IMR-90 (cell line): ENCODE measurements around the gene CERS6. TPM values are rescaled to one million over a fixed set of nuclear protein-coding genes. Genes with fewer than 3 reads are reported as not detected.
A peak's percentile ranks its signal among the peaks of the same experiment; 100 is the strongest.

ENCODE experiments used
- ATAC-seq: fragments of 200-7000 bp; cut with Tn5 transposase; 2 replicates; pipeline ENCODE4 v1.9.1; 2020; ENCODE audit warnings: low read depth, mild to moderate bottlenecking, moderate library complexity
- BruUV-seq: library from RNA; stranded (reverse); fragments of 400-500 nt; replicated peaks from 2 replicates; lab custom pipeline; 2021; lab: Mats Ljungman, UMichigan
- CTCF ChIA-PET: fragments of 300-600 bp; formaldehyde crosslinking; extraction: SDS; loops from one replicate; lab custom pipeline; 2021; ENCODE audit warnings: antibody characterized with exemption; lab: Yijun Ruan, JAX
- POLR2A ChIA-PET: fragments of 300-600 bp; sonication (Branson Sonifier 250); formaldehyde crosslinking; loops from one replicate; lab custom pipeline; 2022; ENCODE audit warnings: antibody characterized with exemption; ENCODE audit not compliant: unreplicated experiment; lab: Charles Lee
- DNase-seq: peaks from one replicate; pipeline ENCODE4 v3.0.0; 2013
- H2AFZ ChIP-seq: replicated peaks from 2 replicates; pipeline ENCODE3; 2013; ENCODE audit warnings: low read length, mild to moderate bottlenecking; ENCODE audit not compliant: poor library complexity
- H2AK5ac ChIP-seq: 2 replicates; pipeline ENCODE4 v1.6.1; 2013; ENCODE audit warnings: low read depth, low read length, inconsistent platforms
- H2AK9ac ChIP-seq: replicated peaks from 2 replicates; pipeline ENCODE3; 2013; ENCODE audit warnings: mild to moderate bottlenecking, low read depth, low read length, moderate library complexity; ENCODE audit not compliant: poor library complexity
- H2BK120ac ChIP-seq: 2 replicates; pipeline ENCODE4 v1.6.1; 2013; ENCODE audit warnings: low read depth, low read length, inconsistent platforms
- H2BK15ac ChIP-seq: 3 replicates; pipeline ENCODE4 v1.6.1; 2013; ENCODE audit warnings: low read depth, low read length, inconsistent platforms
- H2BK20ac ChIP-seq: 2 replicates; pipeline ENCODE4 v1.6.1; 2013; ENCODE audit warnings: low read depth, mild to moderate bottlenecking, inconsistent platforms, low read length, moderate library complexity
- H2BK5ac ChIP-seq: 2 replicates; pipeline ENCODE4 v1.6.1; 2013; ENCODE audit warnings: mild to moderate bottlenecking, low read depth, low read length, inconsistent platforms; ENCODE audit not compliant: poor library complexity, severe bottlenecking
- H3K14ac ChIP-seq: replicated peaks from 2 replicates; pipeline ENCODE4 v1.6.1; 2013; ENCODE audit warnings: low read depth, low read length, inconsistent platforms
- H3K18ac ChIP-seq: 2 replicates; pipeline ENCODE4 v1.6.1; 2013; ENCODE audit warnings: low read depth, low read length, control low read depth
- H3K23ac ChIP-seq: 2 replicates; pipeline ENCODE4 v1.6.1; 2013; ENCODE audit warnings: low read depth, low read length, inconsistent platforms
- H3K27ac ChIP-seq: 2 replicates; pipeline ENCODE4 v1.5.1; 2013; ENCODE audit warnings: mild to moderate bottlenecking, control low read depth, low read length; ENCODE audit not compliant: insufficient read depth
- H3K27me3 ChIP-seq: 2 replicates; pipeline ENCODE4 v1.6.1; 2013; ENCODE audit warnings: low read length; ENCODE audit not compliant: control insufficient read depth, insufficient read depth
- H3K36me3 ChIP-seq: 2 replicates; pipeline ENCODE4 v1.6.1; 2013; ENCODE audit warnings: low read length, mixed read lengths; ENCODE audit not compliant: control insufficient read depth, insufficient read depth
- H3K4ac ChIP-seq: 2 replicates; pipeline ENCODE4 v1.6.1; 2013; ENCODE audit warnings: low read depth, low read length, inconsistent platforms
- H3K4me1 ChIP-seq: 2 replicates; pipeline ENCODE4 v1.6.1; 2013; ENCODE audit warnings: low read length, mixed read lengths; ENCODE audit not compliant: control insufficient read depth, insufficient read depth
- H3K4me2 ChIP-seq: 2 replicates; pipeline ENCODE4 v1.6.1; 2013; ENCODE audit warnings: low read depth, mild to moderate bottlenecking, control low read depth, low read length, moderate library complexity
- H3K4me3 ChIP-seq: 2 replicates; pipeline ENCODE4 v1.5.1; 2013; ENCODE audit warnings: low read depth, mild to moderate bottlenecking, control low read depth, low read length, moderate library complexity; ENCODE audit not compliant: insufficient read depth
- H3K56ac ChIP-seq: 2 replicates; pipeline ENCODE4 v1.6.1; 2013; ENCODE audit warnings: low read length, inconsistent platforms; ENCODE audit not compliant: insufficient read depth; ENCODE audit errors: extremely low read depth
- H3K79me1 ChIP-seq, 2 experiments: 2 replicates each; pipeline ENCODE4 v1.6.1; 2013; ENCODE audit warnings: low read length in 2 of 2, inconsistent platforms in 1 of 2, low read depth in 1 of 2
- H3K9ac ChIP-seq: 2 replicates; pipeline ENCODE4 v1.6.1; 2013; ENCODE audit warnings: low read depth, low read length, control low read depth
- H3K9me1 ChIP-seq: 2 replicates; pipeline ENCODE4 v1.6.1; 2013; ENCODE audit warnings: low read length, inconsistent platforms; ENCODE audit not compliant: insufficient read depth
- H3K9me3 ChIP-seq: 2 replicates; pipeline ENCODE4 v1.6.1; 2013; ENCODE audit warnings: low read length; ENCODE audit not compliant: control insufficient read depth, insufficient read depth
- H4K20me1 ChIP-seq: 2 replicates; pipeline ENCODE4 v1.6.1; 2013; ENCODE audit warnings: low read length, inconsistent platforms; ENCODE audit not compliant: insufficient read depth
- H4K5ac ChIP-seq: 2 replicates; pipeline ENCODE4 v1.6.1; 2013; ENCODE audit warnings: mild to moderate bottlenecking, low read depth, low read length, control low read depth
- H4K8ac ChIP-seq, 2 experiments: 2 replicates each; pipeline ENCODE4 v1.6.1; 2013; ENCODE audit warnings: low read depth in 2 of 2, low read length in 2 of 2, control low read depth in 1 of 2, inconsistent platforms in 1 of 2
- H4K91ac ChIP-seq: 2 replicates; pipeline ENCODE4 v1.6.1; 2013; ENCODE audit warnings: low read depth, low read length, inconsistent platforms; ENCODE audit not compliant: insufficient read depth
- RAD21 ChIP-seq: IDR thresholded peaks from 2 replicates; pipeline ENCODE4 v1.6.1; 2012; ENCODE audit warnings: low read length, improper control_type of control experiment
- RCOR1 ChIP-seq: IDR thresholded peaks from 2 replicates; pipeline ENCODE4 v1.6.1; 2012; ENCODE audit warnings: mild to moderate bottlenecking, low read length, improper control_type of control experiment; ENCODE audit not compliant: insufficient replicate concordance
- RFX5 ChIP-seq: IDR thresholded peaks from 2 replicates; pipeline ENCODE4 v1.8.0; 2012; ENCODE audit warnings: low read depth, mild to moderate bottlenecking, low read length, moderate library complexity
- WGBS, 2 experiments: methylation state at CpG; one replicate each; pipeline versions ENCODE4 v1.1.5 to v1.1.7; 2013; ENCODE audit warnings: missing lambda C conversion rate in 2 of 2; ENCODE audit not compliant: insufficient read length in 1 of 2; ENCODE audit errors: extremely low coverage in 2 of 2; 5-methylcytosine and 5-hydroxymethylcytosine counted together
- dilution Hi-C: fragments of 300-500 bp; cut with HindIII; formaldehyde crosslinking; loops from one replicate; pipeline ENCODE4 v1.14.3; 2018; ENCODE audit warnings: low sequenced_read_pairs; ENCODE audit not compliant: unreplicated experiment
- in situ Hi-C: fragments of 300-500 bp; cut with MboI; formaldehyde crosslinking; loops from 3 replicates; pipeline ENCODE4 v1.14.3; 2019; ENCODE audit warnings: low sequenced_read_pairs, inconsistent platforms, mixed read lengths
- intact Hi-C: fragments of 100-400 bp; cut with micrococcal nuclease; formaldehyde crosslinking; loops from 2 replicates; pipeline ENCODE4 v1.10.0; 2022
- polyA plus RNA-seq, 3 experiments: library from polyadenylated mRNA; depleted of rRNA; stranded (reverse); fragments of >200 nt; gene quantifications; 2 replicates each; pipeline ENCODE4 v1.2.3, GENCODE V29; 2012; ENCODE audit warnings: low replicate concordance in 1 of 3
- total RNA-seq: library from RNA; depleted of rRNA; stranded (reverse); fragments of >200 nt; gene quantifications from 2 replicates; pipeline ENCODE4 v1.2.3, GENCODE V29; 2012

Gene CERS6
- total and polyA plus RNA-seq, 2 of the 4 experiments (the other 2 are of a cell fraction): 2.1 to 5.7 TPM

DNA sequence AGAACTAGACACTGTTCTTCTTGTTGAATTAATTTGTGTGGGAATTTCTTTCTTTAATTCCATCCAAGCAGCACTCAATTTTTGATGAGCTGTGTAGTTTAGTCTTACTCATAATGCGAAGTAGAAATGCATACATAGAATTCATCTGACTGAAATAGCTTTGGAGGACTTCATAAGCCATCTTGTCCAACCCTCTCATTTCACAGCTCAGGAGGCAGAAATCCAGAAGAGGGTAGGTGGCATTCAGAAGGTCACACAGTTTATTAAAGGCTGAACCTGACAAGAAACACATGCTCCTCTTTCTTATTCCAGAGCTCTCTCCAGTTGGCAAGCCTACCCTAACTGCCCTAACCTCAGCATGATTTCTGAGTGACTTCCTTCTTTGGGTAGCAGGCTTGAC lies 177.1 kb downstream of the CERS6 start:
- WGBS, 2 experiments: no CpG with 5 or more reads among the region's 1 CpG
- Histone ChIP-seq H2BK5ac (no peak overlapping the region), H3K23ac (no peak overlapping the region), H3K9me1 (peaks cover 8% of the 10 kb centered on the region; the same call in 1 of the 2 replicates), H3K14ac (no peak overlapping the region), H3K4me3 (no peak overlapping the region), H3K36me3 (no peaks in the 10 kb centered on the region), H2AK5ac (no peak overlapping the region), H4K20me1 (no peaks in the 10 kb centered on the region), H3K18ac (no peak overlapping the region), H2BK15ac (no peak overlapping the region), H2BK120ac (no peak overlapping the region), H2AK9ac (no peak overlapping the region), H3K79me1 (no peaks in the 10 kb centered on the region), H3K4me1 (peaks cover 8% of the 10 kb centered on the region), H4K5ac (no peak overlapping the region), H3K4me2 (no peak overlapping the region), H3K27me3 (no peaks in the 10 kb centered on the region), H3K9ac (no peak overlapping the region), H4K8ac (no peak overlapping the region), H2AFZ (no peak overlapping the region), H3K4ac (no peak overlapping the region), H3K56ac (no peak overlapping the region), H3K9me3 (no peaks in the 10 kb centered on the region), H4K91ac (no peak overlapping the region), H3K27ac (no peak overlapping the region), H2BK20ac (no peak overlapping the region)
- in situ Hi-C loops: no loop called here
- dilution Hi-C loops: no loop called here
- no peak for TF ChIP-seq RCOR1
- TF ChIP-seq RAD21: no peak
- no peak for TF ChIP-seq RFX5
- ChIA-PET CTCF (interaction anchor here (0.9 to 1.2 kb wide), 2 partner anchors 18 to 19 kb away, joined by 3 to 4 read pairs; no protein-coding TSS in a partner anchor), POLR2A (no interaction called here)
- intact Hi-C loops: no loop called here
- BruUV-seq: no TSS peak
- DNase-seq: peak; percentile 20
- peak; percentile 46 for ATAC-seq
